Neural progenitor cell (in vitro differentiated cells): ENCODE results near the gene USP32.

ENCODE experiments used
- EZH2 ChIP-seq: fragments of 200-600 bp; sonication (generic); IDR thresholded peaks from 2 replicates; pipeline ENCODE4 v1.6.1; 2017; ENCODE audit warnings: antibody characterized with exemption, mild to moderate bottlenecking, moderate library complexity
- EZH2phosphoT487 ChIP-seq: fragments of 200-600 bp; sonication (generic); IDR thresholded peaks from 2 replicates; pipeline ENCODE4 v1.6.1; 2017; ENCODE audit warnings: antibody characterized with exemption
- TF ChIP-seq, protein P1 (sequence below): fragments of 200-600 bp; sonication (generic); IDR thresholded peaks from 2 replicates; pipeline ENCODE4 v1.5.1; 2017; ENCODE audit warnings: antibody characterized with exemption, mild to moderate bottlenecking

DNA sequence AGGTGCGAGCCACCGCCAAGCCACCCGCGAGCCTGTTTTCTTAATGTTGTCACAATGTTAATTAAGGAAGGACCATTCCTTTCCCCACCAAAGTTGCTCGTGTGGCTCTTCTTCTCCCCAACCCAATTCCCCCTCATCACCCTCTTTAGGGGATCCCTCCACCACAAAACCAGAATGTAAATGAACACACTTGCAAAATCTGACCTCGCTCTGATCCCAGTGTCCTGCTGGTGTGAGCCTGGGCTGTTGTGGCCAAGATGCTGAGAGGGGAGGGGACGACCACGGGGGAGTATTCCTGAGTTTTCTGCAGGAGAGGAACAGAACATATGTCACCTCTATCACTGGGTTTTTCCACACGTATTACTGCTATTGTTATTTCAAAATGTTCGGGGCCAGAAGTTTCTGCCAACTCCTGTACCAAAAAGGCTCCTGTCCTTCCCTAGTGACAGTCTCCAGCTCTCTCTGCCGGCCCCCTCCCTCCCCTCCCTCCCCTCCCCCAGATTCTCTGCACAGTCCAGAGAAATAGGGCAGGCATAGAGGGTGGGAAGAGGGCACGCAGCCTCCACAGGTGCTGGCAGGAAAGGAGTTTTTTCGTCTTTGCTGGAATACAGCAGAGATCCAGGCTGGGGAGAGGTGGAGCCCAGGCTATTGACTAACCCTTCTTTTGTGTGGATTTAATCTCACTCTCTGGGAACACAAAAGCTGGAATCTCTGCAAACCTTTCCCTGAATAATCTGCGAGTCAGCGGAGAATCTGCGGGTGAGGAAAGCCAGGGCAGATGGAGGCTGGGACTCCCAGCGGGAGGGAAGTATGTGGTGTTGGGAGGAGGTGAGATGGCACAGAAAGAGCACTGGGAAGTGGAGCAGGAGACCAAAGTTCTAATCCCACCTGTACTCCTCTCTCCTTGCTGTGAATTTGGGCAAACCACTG lies 246.7 kb downstream of the USP32 start:
- TF ChIP-seq, protein P1, sequence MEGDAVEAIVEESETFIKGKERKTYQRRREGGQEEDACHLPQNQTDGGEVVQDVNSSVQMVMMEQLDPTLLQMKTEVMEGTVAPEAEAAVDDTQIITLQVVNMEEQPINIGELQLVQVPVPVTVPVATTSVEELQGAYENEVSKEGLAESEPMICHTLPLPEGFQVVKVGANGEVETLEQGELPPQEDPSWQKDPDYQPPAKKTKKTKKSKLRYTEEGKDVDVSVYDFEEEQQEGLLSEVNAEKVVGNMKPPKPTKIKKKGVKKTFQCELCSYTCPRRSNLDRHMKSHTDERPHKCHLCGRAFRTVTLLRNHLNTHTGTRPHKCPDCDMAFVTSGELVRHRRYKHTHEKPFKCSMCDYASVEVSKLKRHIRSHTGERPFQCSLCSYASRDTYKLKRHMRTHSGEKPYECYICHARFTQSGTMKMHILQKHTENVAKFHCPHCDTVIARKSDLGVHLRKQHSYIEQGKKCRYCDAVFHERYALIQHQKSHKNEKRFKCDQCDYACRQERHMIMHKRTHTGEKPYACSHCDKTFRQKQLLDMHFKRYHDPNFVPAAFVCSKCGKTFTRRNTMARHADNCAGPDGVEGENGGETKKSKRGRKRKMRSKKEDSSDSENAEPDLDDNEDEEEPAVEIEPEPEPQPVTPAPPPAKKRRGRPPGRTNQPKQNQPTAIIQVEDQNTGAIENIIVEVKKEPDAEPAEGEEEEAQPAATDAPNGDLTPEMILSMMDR, result no peak
- no peak for TF ChIP-seq EZH2
- TF ChIP-seq EZH2phosphoT487, result no peak
